Sigmoid colon (tissue), 4 donors: ENCODE measurements around the gene UPF2.

Source experiments
- CTCF ChIP-seq, 4 experiments: fragments of 450-650 bp in 3 of 4; fragments of 200-600 bp in 1 of 4; IDR thresholded peaks; one replicate each; pipeline ENCODE4 v1.5.1; 2016 to 2019; ENCODE audit warnings: antibody characterized with exemption in 4 of 4, mild to moderate bottlenecking in 3 of 4, moderate library complexity in 2 of 4
- EP300 ChIP-seq, 4 donors: sonication (generic); formaldehyde crosslinking; IDR thresholded peaks; one replicate each; pipeline ENCODE4 v1.6.1; 2017; ENCODE audit warnings: antibody characterized with exemption in 4 of 4
- POLR2A ChIP-seq, 2 donors: fragments of 450-650 bp; IDR thresholded peaks; one replicate each; pipeline ENCODE4 v1.6.1; 2016; ENCODE audit warnings: antibody characterized with exemption in 2 of 2, mild to moderate bottlenecking in 2 of 2, moderate library complexity in 2 of 2
- POLR2AphosphoS5 ChIP-seq, 4 donors: sonication (generic); formaldehyde crosslinking; IDR thresholded peaks; one replicate each; pipeline ENCODE4 v1.6.1; 2017; ENCODE audit warnings: antibody characterized with exemption in 4 of 4

GRCh38 chr10:11881477-11882417 is 160.9 kb downstream of the UPF2 start:
- no peak for TF ChIP-seq CTCF (IDR thresholded peaks at IDR 0.05)
- no peak for TF ChIP-seq POLR2AphosphoS5 (IDR thresholded peaks at IDR 0.05)
- no peak for TF ChIP-seq EP300 (IDR thresholded peaks at IDR 0.05)
- TF ChIP-seq POLR2A (IDR thresholded peaks at IDR 0.05) = no peak
